ENCODE results near the gene EXD1. TPM values are rescaled to one million over a fixed set of nuclear protein-coding genes. Genes with fewer than 3 reads are reported as not detected.

Gene EXD1
- total and polyA plus RNA-seq, 4 donors: 0.04 to 0.15 (median 0.05) TPM; not detected in 1

- H3K9ac ChIP-seq (ENCODE audit: insufficient read depth in 1 of 2, low read length in 2 of 2): no peak overlapping the region
- H3K4me1 ChIP-seq (ENCODE audit: control insufficient read depth in 5 of 5, insufficient read depth in 5 of 5, low read length in 5 of 5): peaks cover 0 to 4% (median 0%) of the 10 kb centered on the region in 5 donors
- no peaks in the 10 kb centered on the region for H3K36me3 ChIP-seq (ENCODE audit: control insufficient read depth in 4 of 4, insufficient read depth in 4 of 4, low read length in 4 of 4)
- DNase-seq (no peak), ATAC-seq (ENCODE audit: insufficient read depth, low FRiP score) (peak; percentile 45)
- 63 to 86% methylated on average over 15 of the region's 15 CpGs for WGBS, 2 donors
- H3K27ac ChIP-seq (ENCODE audit: low read depth in 1 of 2, low read length in 1 of 2): peak overlapping the region in 1 of 2 donors; percentile 58
- no peaks in the 10 kb centered on the region for H3K9me3 ChIP-seq (ENCODE audit: control insufficient read depth in 4 of 4, insufficient read depth in 3 of 4, low read length in 3 of 4)
- H3K4me3 ChIP-seq: no peak overlapping the region
- no peaks in the 10 kb centered on the region for H3K27me3 ChIP-seq (ENCODE audit: control insufficient read depth in 3 of 3, insufficient read depth in 3 of 3, low read length in 2 of 3)
- no peak for TF ChIP-seq CTCF (IDR thresholded peaks at IDR 0.05; ENCODE audit: control extremely low read depth, extremely low read depth)
Observed at GRCh38 chr15:41160639-41161315, 69.8 kb downstream of the EXD1 start.

- Histone ChIP-seq H3K27ac (ENCODE audit: low read depth in 1 of 2, low read length in 1 of 2) (no peak overlapping the region), H3K27me3 (ENCODE audit: control insufficient read depth in 3 of 3, insufficient read depth in 3 of 3, low read length in 2 of 3) (no peaks in the 10 kb centered on the region), H3K36me3 (ENCODE audit: control insufficient read depth in 4 of 4, insufficient read depth in 4 of 4, low read length in 4 of 4) (no peaks in the 10 kb centered on the region), H3K4me1 (ENCODE audit: control insufficient read depth in 5 of 5, insufficient read depth in 5 of 5, low read length in 5 of 5) (no peaks in the 10 kb centered on the region), H3K4me3 (no peak overlapping the region), H3K9ac (ENCODE audit: insufficient read depth in 1 of 2, low read length in 2 of 2) (no peak overlapping the region), H3K9me3 (ENCODE audit: control insufficient read depth in 4 of 4, insufficient read depth in 3 of 4, low read length in 3 of 4) (peaks cover 0 to 4% (median 0%) of the 10 kb centered on the region in 4 donors)
- 61 to 75% methylated on average over 2 of the region's 2 CpGs for WGBS, 2 donors
- ATAC-seq (ENCODE audit: insufficient read depth, low FRiP score) (no peak), DNase-seq (peak in 1 of 3 donors; percentile 13)
- no peak for TF ChIP-seq CTCF (IDR thresholded peaks at IDR 0.05; ENCODE audit: control extremely low read depth, extremely low read depth)
Observed at GRCh38 chr15:41154412-41154811, 76.1 kb downstream of the EXD1 start.

GRCh38 chr15:41153733-41154132 lies 76.8 kb downstream of the EXD1 start:
- H3K4me1 ChIP-seq (ENCODE audit: control insufficient read depth in 5 of 5, insufficient read depth in 5 of 5, low read length in 5 of 5): no peaks in the 10 kb centered on the region
- ATAC-seq (ENCODE audit: insufficient read depth, low FRiP score) (no peak), DNase-seq (no peak)
- H3K9me3 ChIP-seq (ENCODE audit: control insufficient read depth in 4 of 4, insufficient read depth in 3 of 4, low read length in 3 of 4): peaks cover 0 to 4% (median 0%) of the 10 kb centered on the region in 4 donors
- H3K9ac ChIP-seq (ENCODE audit: insufficient read depth in 1 of 2, low read length in 2 of 2): no peak overlapping the region
- no peak overlapping the region for H3K4me3 ChIP-seq
- H3K36me3 ChIP-seq (ENCODE audit: control insufficient read depth in 4 of 4, insufficient read depth in 4 of 4, low read length in 4 of 4): no peaks in the 10 kb centered on the region
- no peak overlapping the region for H3K27ac ChIP-seq (ENCODE audit: low read depth in 1 of 2, low read length in 1 of 2)
- 92 to 95% methylated on average over 5 of the region's 5 CpGs for WGBS, 2 donors
- H3K27me3 ChIP-seq (ENCODE audit: control insufficient read depth in 3 of 3, insufficient read depth in 3 of 3, low read length in 2 of 3): no peaks in the 10 kb centered on the region
- TF ChIP-seq CTCF (IDR thresholded peaks at IDR 0.05; ENCODE audit: control extremely low read depth, extremely low read depth): no peak

Measured in lung (tissue), 12 donors.